IMR-90 (cell line): Measurements from ENCODE around the gene TPT1. TPM values are rescaled to one million over a fixed set of nuclear protein-coding genes. Genes with fewer than 3 reads are reported as not detected.

Experiments
- ATAC-seq: fragments of 200-7000 bp; cut with Tn5 transposase; 2 replicates; pipeline ENCODE4 v1.9.1; 2020; ENCODE audit warnings: low read depth, mild to moderate bottlenecking, moderate library complexity
- BruUV-seq: library from RNA; stranded (reverse); fragments of 400-500 nt; replicated peaks from 2 replicates; lab custom pipeline; 2021; lab: Mats Ljungman, UMichigan
- CTCF ChIA-PET: fragments of 300-600 bp; formaldehyde crosslinking; extraction: SDS; loops from one replicate; lab custom pipeline; 2021; ENCODE audit warnings: antibody characterized with exemption; lab: Yijun Ruan, JAX
- POLR2A ChIA-PET: fragments of 300-600 bp; sonication (Branson Sonifier 250); formaldehyde crosslinking; loops from one replicate; lab custom pipeline; 2022; ENCODE audit warnings: antibody characterized with exemption; ENCODE audit not compliant: unreplicated experiment; lab: Charles Lee
- DNase-seq: peaks from one replicate; pipeline ENCODE4 v3.0.0; 2013
- H2AFZ ChIP-seq: replicated peaks from 2 replicates; pipeline ENCODE3; 2013; ENCODE audit warnings: low read length, mild to moderate bottlenecking; ENCODE audit not compliant: poor library complexity
- H2AK5ac ChIP-seq: 2 replicates; pipeline ENCODE4 v1.6.1; 2013; ENCODE audit warnings: low read depth, low read length, inconsistent platforms
- H2AK9ac ChIP-seq: replicated peaks from 2 replicates; pipeline ENCODE3; 2013; ENCODE audit warnings: mild to moderate bottlenecking, low read depth, low read length, moderate library complexity; ENCODE audit not compliant: poor library complexity
- H2BK120ac ChIP-seq: 2 replicates; pipeline ENCODE4 v1.6.1; 2013; ENCODE audit warnings: low read depth, low read length, inconsistent platforms
- H2BK15ac ChIP-seq: 3 replicates; pipeline ENCODE4 v1.6.1; 2013; ENCODE audit warnings: low read depth, low read length, inconsistent platforms
- H2BK20ac ChIP-seq: 2 replicates; pipeline ENCODE4 v1.6.1; 2013; ENCODE audit warnings: low read depth, mild to moderate bottlenecking, inconsistent platforms, low read length, moderate library complexity
- H2BK5ac ChIP-seq: 2 replicates; pipeline ENCODE4 v1.6.1; 2013; ENCODE audit warnings: mild to moderate bottlenecking, low read depth, low read length, inconsistent platforms; ENCODE audit not compliant: poor library complexity, severe bottlenecking
- H3K14ac ChIP-seq: replicated peaks from 2 replicates; pipeline ENCODE4 v1.6.1; 2013; ENCODE audit warnings: low read depth, low read length, inconsistent platforms
- H3K18ac ChIP-seq: 2 replicates; pipeline ENCODE4 v1.6.1; 2013; ENCODE audit warnings: low read depth, low read length, control low read depth
- H3K23ac ChIP-seq: 2 replicates; pipeline ENCODE4 v1.6.1; 2013; ENCODE audit warnings: low read depth, low read length, inconsistent platforms
- H3K27ac ChIP-seq: 2 replicates; pipeline ENCODE4 v1.5.1; 2013; ENCODE audit warnings: mild to moderate bottlenecking, control low read depth, low read length; ENCODE audit not compliant: insufficient read depth
- H3K27me3 ChIP-seq: 2 replicates; pipeline ENCODE4 v1.6.1; 2013; ENCODE audit warnings: low read length; ENCODE audit not compliant: control insufficient read depth, insufficient read depth
- H3K36me3 ChIP-seq: 2 replicates; pipeline ENCODE4 v1.6.1; 2013; ENCODE audit warnings: low read length, mixed read lengths; ENCODE audit not compliant: control insufficient read depth, insufficient read depth
- H3K4ac ChIP-seq: 2 replicates; pipeline ENCODE4 v1.6.1; 2013; ENCODE audit warnings: low read depth, low read length, inconsistent platforms
- H3K4me1 ChIP-seq: 2 replicates; pipeline ENCODE4 v1.6.1; 2013; ENCODE audit warnings: low read length, mixed read lengths; ENCODE audit not compliant: control insufficient read depth, insufficient read depth
- H3K4me2 ChIP-seq: 2 replicates; pipeline ENCODE4 v1.6.1; 2013; ENCODE audit warnings: low read depth, mild to moderate bottlenecking, control low read depth, low read length, moderate library complexity
- H3K4me3 ChIP-seq: 2 replicates; pipeline ENCODE4 v1.5.1; 2013; ENCODE audit warnings: low read depth, mild to moderate bottlenecking, control low read depth, low read length, moderate library complexity; ENCODE audit not compliant: insufficient read depth
- H3K56ac ChIP-seq: 2 replicates; pipeline ENCODE4 v1.6.1; 2013; ENCODE audit warnings: low read length, inconsistent platforms; ENCODE audit not compliant: insufficient read depth; ENCODE audit errors: extremely low read depth
- H3K79me1 ChIP-seq, 2 experiments: 2 replicates each; pipeline ENCODE4 v1.6.1; 2013; ENCODE audit warnings: low read length in 2 of 2, inconsistent platforms in 1 of 2, low read depth in 1 of 2
- H3K9ac ChIP-seq: 2 replicates; pipeline ENCODE4 v1.6.1; 2013; ENCODE audit warnings: low read depth, low read length, control low read depth
- H3K9me1 ChIP-seq: 2 replicates; pipeline ENCODE4 v1.6.1; 2013; ENCODE audit warnings: low read length, inconsistent platforms; ENCODE audit not compliant: insufficient read depth
- H3K9me3 ChIP-seq: 2 replicates; pipeline ENCODE4 v1.6.1; 2013; ENCODE audit warnings: low read length; ENCODE audit not compliant: control insufficient read depth, insufficient read depth
- H4K20me1 ChIP-seq: 2 replicates; pipeline ENCODE4 v1.6.1; 2013; ENCODE audit warnings: low read length, inconsistent platforms; ENCODE audit not compliant: insufficient read depth
- H4K5ac ChIP-seq: 2 replicates; pipeline ENCODE4 v1.6.1; 2013; ENCODE audit warnings: mild to moderate bottlenecking, low read depth, low read length, control low read depth
- H4K8ac ChIP-seq, 2 experiments: 2 replicates each; pipeline ENCODE4 v1.6.1; 2013; ENCODE audit warnings: low read depth in 2 of 2, low read length in 2 of 2, control low read depth in 1 of 2, inconsistent platforms in 1 of 2
- H4K91ac ChIP-seq: 2 replicates; pipeline ENCODE4 v1.6.1; 2013; ENCODE audit warnings: low read depth, low read length, inconsistent platforms; ENCODE audit not compliant: insufficient read depth
- BHLHE40 ChIP-seq: fragments of 150-350 bp; IDR thresholded peaks from 2 replicates; pipeline ENCODE4 v1.6.1; 2016; ENCODE audit warnings: mild to moderate bottlenecking, low read depth, low read length
- CEBPB ChIP-seq: IDR thresholded peaks from 2 replicates; pipeline ENCODE4 v1.6.1; 2012; ENCODE audit warnings: low read depth, low read length, improper control_type of control experiment
- CHD1 ChIP-seq: IDR thresholded peaks from 2 replicates; pipeline ENCODE4 v1.6.1; 2012; ENCODE audit warnings: low read depth, low read length, improper control_type of control experiment
- FOS ChIP-seq: fragments of 150-350 bp; IDR thresholded peaks from 2 replicates; pipeline ENCODE4 v1.6.1; 2016; ENCODE audit warnings: low read depth, low read length
- MAFK ChIP-seq: IDR thresholded peaks from 2 replicates; pipeline ENCODE4 v1.6.1; 2012; ENCODE audit warnings: low read depth, low read length, improper control_type of control experiment
- MAZ ChIP-seq: IDR thresholded peaks from 2 replicates; pipeline ENCODE4 v1.6.1; 2012; ENCODE audit warnings: low read depth, mild to moderate bottlenecking, low read length, improper control_type of control experiment, moderate library complexity, borderline replicate concordance
- MXI1 ChIP-seq: IDR thresholded peaks from 2 replicates; pipeline ENCODE4 v1.6.1; 2012; ENCODE audit warnings: low read depth, mild to moderate bottlenecking, low read length, moderate library complexity, borderline replicate concordance
- NFE2L2 ChIP-seq: fragments of 150-350 bp; IDR thresholded peaks from 2 replicates; pipeline ENCODE4 v1.6.1; 2016; ENCODE audit warnings: low read depth, mild to moderate bottlenecking, low read length
- POLR2A ChIP-seq: IDR thresholded peaks from 2 replicates; pipeline ENCODE4 v1.6.1; 2012; ENCODE audit warnings: mild to moderate bottlenecking, low read depth, low read length
- RAD21 ChIP-seq: IDR thresholded peaks from 2 replicates; pipeline ENCODE4 v1.6.1; 2012; ENCODE audit warnings: low read length, improper control_type of control experiment
- RCOR1 ChIP-seq: IDR thresholded peaks from 2 replicates; pipeline ENCODE4 v1.6.1; 2012; ENCODE audit warnings: mild to moderate bottlenecking, low read length, improper control_type of control experiment; ENCODE audit not compliant: insufficient replicate concordance
- RFX5 ChIP-seq: IDR thresholded peaks from 2 replicates; pipeline ENCODE4 v1.8.0; 2012; ENCODE audit warnings: low read depth, mild to moderate bottlenecking, low read length, moderate library complexity
- SMC3 ChIP-seq: fragments of 150-350 bp; IDR thresholded peaks from 2 replicates; pipeline ENCODE4 v1.6.1; 2016; ENCODE audit warnings: low read depth, mild to moderate bottlenecking, antibody characterized with exemption, low read length, moderate library complexity
- USF2 ChIP-seq: fragments of 150-350 bp; IDR thresholded peaks from 2 replicates; pipeline ENCODE4 v1.6.1; 2017; ENCODE audit warnings: mild to moderate bottlenecking, antibody characterized with exemption, low read length, low read depth
- WGBS, 2 experiments: methylation state at CpG; one replicate each; pipeline versions ENCODE4 v1.1.5 to v1.1.7; 2013; ENCODE audit warnings: missing lambda C conversion rate in 2 of 2; ENCODE audit not compliant: insufficient read length in 1 of 2; ENCODE audit errors: extremely low coverage in 2 of 2; 5-methylcytosine and 5-hydroxymethylcytosine counted together
- dilution Hi-C: fragments of 300-500 bp; cut with HindIII; formaldehyde crosslinking; loops from one replicate; pipeline ENCODE4 v1.14.3; 2018; ENCODE audit warnings: low sequenced_read_pairs; ENCODE audit not compliant: unreplicated experiment
- in situ Hi-C: fragments of 300-500 bp; cut with MboI; formaldehyde crosslinking; loops from 3 replicates; pipeline ENCODE4 v1.14.3; 2019; ENCODE audit warnings: low sequenced_read_pairs, inconsistent platforms, mixed read lengths
- intact Hi-C: fragments of 100-400 bp; cut with micrococcal nuclease; formaldehyde crosslinking; loops from 2 replicates; pipeline ENCODE4 v1.10.0; 2022
- polyA plus RNA-seq, 3 experiments: library from polyadenylated mRNA; depleted of rRNA; stranded (reverse); fragments of >200 nt; gene quantifications; 2 replicates each; pipeline ENCODE4 v1.2.3, GENCODE V29; 2012; ENCODE audit warnings: low replicate concordance in 1 of 3
- total RNA-seq: library from RNA; depleted of rRNA; stranded (reverse); fragments of >200 nt; gene quantifications from 2 replicates; pipeline ENCODE4 v1.2.3, GENCODE V29; 2012
- TF ChIP-seq, protein P1 (sequence below): conservative IDR thresholded peaks from 2 replicates; pipeline ENCODE4 v1.5.1; 2012; ENCODE audit warnings: mild to moderate bottlenecking, low read depth, low read length, improper control_type of control experiment

The TPT1 gene
- total and polyA plus RNA-seq, 2 of the 4 experiments (the other 2 are of a cell fraction): 1,663 to 2,665 TPM

GRCh38 chr13:45340422-45341033 lies 455 bp downstream of the TPT1 start:
- peak overlapping the region; percentile 80 for H3K18ac ChIP-seq
- H3K79me1 ChIP-seq: peaks cover 19 to 67% of the 10 kb centered on the region in 2 experiments
- peaks cover 4% of the 10 kb centered on the region for H3K4me1 ChIP-seq
- in situ Hi-C loops (no loop called here), dilution Hi-C loops (no loop called here), intact Hi-C loops (no loop called here)
- peak overlapping the region; percentile 97 for H2BK5ac ChIP-seq
- peaks cover 39% of the 10 kb centered on the region for H3K36me3 ChIP-seq
- ATAC-seq (peak; percentile 48), DNase-seq (peak; percentile 91)
- H3K4me2 ChIP-seq: peak overlapping the region; percentile 92
- ChIA-PET CTCF (interaction anchor here (0.7 kb wide), 1 partner anchor 294 kb away, joined by 4 read pairs; no protein-coding TSS in a partner anchor), POLR2A (interaction anchor here (0.6 to 1.2 kb wide), 2 partner anchors 11 to 1418 kb away, joined by 3 to 4 read pairs; no protein-coding TSS in a partner anchor)
- no peaks in the 10 kb centered on the region for H3K27me3 ChIP-seq
- H3K4ac ChIP-seq: peak overlapping the region; percentile 98
- peak overlapping the region; percentile 91 for H3K23ac ChIP-seq
- H3K9me3 ChIP-seq: no peaks in the 10 kb centered on the region
- H3K14ac ChIP-seq: peak overlapping the region; percentile 99
- peak overlapping the region; percentile 88 for H3K4me3 ChIP-seq
- peak overlapping the region; percentile 86 to 90 for H4K8ac ChIP-seq
- H3K9ac ChIP-seq: peak overlapping the region; percentile 97
- H3K9me1 ChIP-seq: peaks cover 8% of the 10 kb centered on the region
- peaks cover 55% of the 10 kb centered on the region for H4K20me1 ChIP-seq
- H3K27ac ChIP-seq: peak overlapping the region; percentile 98
- no peak overlapping the region; the same call in 2 of the 3 replicates for H2BK15ac ChIP-seq
- peak overlapping the region; percentile 96 for H2AFZ ChIP-seq
- peak overlapping the region; percentile 91 for H2AK5ac ChIP-seq
- BruUV-seq: no TSS peak
- H4K91ac ChIP-seq: peak overlapping the region; percentile 83
- H2BK120ac ChIP-seq: peak overlapping the region; percentile 78
- peak overlapping the region; percentile 100 for H2AK9ac ChIP-seq
- H2BK20ac ChIP-seq: no peak overlapping the region
- 0% methylated on average over 20 of the region's 64 CpGs; no CpG with 5 or more reads in 1 of the 2 experiments for WGBS, 2 experiments
- peak overlapping the region; percentile 95 for H3K56ac ChIP-seq
- peak overlapping the region; percentile 77 for H4K5ac ChIP-seq
- TF ChIP-seq SMC3 (no peak), POLR2A (peak; percentile 71; the same call in 1 of the 2 replicates), FOS (no peak), RFX5 (no peak), USF2 (no peak), CHD1 (no peak), MAFK (no peak), CEBPB (peak; percentile 100), BHLHE40 (no peak), NFE2L2 (0 out of 2 replicates have a peak, but pooled peaks have one; percentile 4), RAD21 (no peak), MAZ (peak; percentile 75; the same call in 1 of the 2 replicates), RCOR1 (no peak), MXI1 (peak; percentile 53; the same call in 1 of the 2 replicates)
- TF ChIP-seq, protein P1, sequence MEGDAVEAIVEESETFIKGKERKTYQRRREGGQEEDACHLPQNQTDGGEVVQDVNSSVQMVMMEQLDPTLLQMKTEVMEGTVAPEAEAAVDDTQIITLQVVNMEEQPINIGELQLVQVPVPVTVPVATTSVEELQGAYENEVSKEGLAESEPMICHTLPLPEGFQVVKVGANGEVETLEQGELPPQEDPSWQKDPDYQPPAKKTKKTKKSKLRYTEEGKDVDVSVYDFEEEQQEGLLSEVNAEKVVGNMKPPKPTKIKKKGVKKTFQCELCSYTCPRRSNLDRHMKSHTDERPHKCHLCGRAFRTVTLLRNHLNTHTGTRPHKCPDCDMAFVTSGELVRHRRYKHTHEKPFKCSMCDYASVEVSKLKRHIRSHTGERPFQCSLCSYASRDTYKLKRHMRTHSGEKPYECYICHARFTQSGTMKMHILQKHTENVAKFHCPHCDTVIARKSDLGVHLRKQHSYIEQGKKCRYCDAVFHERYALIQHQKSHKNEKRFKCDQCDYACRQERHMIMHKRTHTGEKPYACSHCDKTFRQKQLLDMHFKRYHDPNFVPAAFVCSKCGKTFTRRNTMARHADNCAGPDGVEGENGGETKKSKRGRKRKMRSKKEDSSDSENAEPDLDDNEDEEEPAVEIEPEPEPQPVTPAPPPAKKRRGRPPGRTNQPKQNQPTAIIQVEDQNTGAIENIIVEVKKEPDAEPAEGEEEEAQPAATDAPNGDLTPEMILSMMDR: peak; percentile 35; the same call in 1 of the 2 replicates
